SK-N-SH (cell line): ENCODE data around the gene PGF. TPM values are rescaled to one million over a fixed set of nuclear protein-coding genes. Genes with fewer than 3 reads are reported as not detected.

Experiments used
- CTCF ChIA-PET: fragments of 300-600, 350-600 bp; formaldehyde crosslinking; extraction: SDS; loops from one replicate; lab custom pipeline; 2021; lab: Yijun Ruan, JAX
- POLR2A ChIA-PET: fragments of 350-600 bp; sonication (Branson Sonifier 250); formaldehyde crosslinking; extraction: SDS; loops from one replicate; lab custom pipeline; 2020; ENCODE audit warnings: antibody characterized with exemption, inconsistent platforms; lab: Yijun Ruan, JAX
- DNase-seq: peaks from one replicate; pipeline ENCODE4 v3.0.0; 2012
- H2AFZ ChIP-seq: fragments of 200-600 bp; sonication (generic); 2 replicates; pipeline ENCODE4 v1.8.1; 2016; ENCODE audit warnings: antibody characterized with exemption, mild to moderate bottlenecking, low read depth
- H3F3A ChIP-seq: fragments of 200-600 bp; sonication (generic); replicated peaks from 2 replicates; pipeline ENCODE3; 2016; ENCODE audit warnings: antibody characterized with exemption, mild to moderate bottlenecking; ENCODE audit not compliant: insufficient read depth
- H3K27ac ChIP-seq, 2 experiments: fragments of 200-500 bp in 1 of 2; fragments of 200-600 bp in 1 of 2; sonication (Bioruptor generic) in 1 of 2; sonication (generic), shearing (Covaris generic) in 1 of 2; 2 replicates each; pipeline versions ENCODE4 v1.5.1 to v1.6.1; 2014 to 2016; ENCODE audit warnings: low read depth in 2 of 2, inconsistent platforms in 1 of 2, low read length in 1 of 2, mild to moderate bottlenecking in 1 of 2, mixed read lengths in 1 of 2
- H3K27me3 ChIP-seq: fragments of 200-600 bp; sonication (generic), shearing (Covaris generic); 2 replicates; pipeline ENCODE4 v1.6.1; 2016; ENCODE audit warnings: mixed run types; ENCODE audit not compliant: insufficient read depth
- H3K36me3 ChIP-seq, 2 experiments: fragments of 200-500 bp in 1 of 2; fragments of 200-600 bp in 1 of 2; sonication (Bioruptor generic) in 1 of 2; sonication (generic) in 1 of 2; replicated peaks in 1 of 2; 2 replicates each; pipeline versions ENCODE3 to v1.5.1; 2014 to 2016; ENCODE audit warnings: low read length in 1 of 2, mild to moderate bottlenecking in 1 of 2; ENCODE audit not compliant: insufficient read depth in 2 of 2, control insufficient read depth in 1 of 2
- H3K4me1 ChIP-seq, 2 experiments: fragments of 200-500 bp in 1 of 2; fragments of 200-600 bp in 1 of 2; sonication (Bioruptor generic) in 1 of 2; sonication (generic), shearing (Covaris generic) in 1 of 2; 2 replicates each; pipeline versions ENCODE4 v1.5.1 to v1.6.1; 2014 to 2016; ENCODE audit warnings: low read depth in 1 of 2, low read length in 1 of 2, mixed run types in 1 of 2; ENCODE audit not compliant: insufficient read depth in 2 of 2, control insufficient read depth in 1 of 2
- H3K4me2 ChIP-seq: fragments of 200-600 bp; sonication (generic), shearing (Covaris generic); 2 replicates; pipeline ENCODE4 v1.6.1; 2017; ENCODE audit warnings: mixed run types
- H3K4me3 ChIP-seq, 2 experiments: fragments of 200-500 bp in 1 of 2; fragments of 200-600 bp in 1 of 2; sonication (Bioruptor generic) in 1 of 2; sonication (generic), shearing (Covaris generic) in 1 of 2; 2 replicates each; pipeline versions ENCODE4 v1.5.1 to v1.8.1; 2014 to 2016; ENCODE audit warnings: low read depth in 2 of 2, inconsistent platforms in 1 of 2, low read length in 1 of 2, mild to moderate bottlenecking in 1 of 2, mixed read lengths in 1 of 2, moderate library complexity in 1 of 2
- H3K79me2 ChIP-seq: fragments of 200-600 bp; sonication (generic); 2 replicates; pipeline ENCODE4 v1.8.1; 2017; ENCODE audit warnings: mild to moderate bottlenecking; ENCODE audit not compliant: insufficient read depth
- H3K9ac ChIP-seq: fragments of 200-600 bp; sonication (generic); 2 replicates; pipeline ENCODE4 v1.6.1; 2017; ENCODE audit warnings: mixed run types
- H3K9me2 ChIP-seq: fragments of 200-600 bp; sonication (generic); 2 replicates; pipeline ENCODE4 v1.6.1; 2017; ENCODE audit warnings: mixed run types
- H3K9me3 ChIP-seq: fragments of 200-600 bp; sonication (generic); 2 replicates; pipeline ENCODE4 v1.6.1; 2017; ENCODE audit warnings: mixed run types, mild to moderate bottlenecking, moderate library complexity
- H4K20me1 ChIP-seq: fragments of 200-600 bp; sonication (generic); 2 replicates; pipeline ENCODE4 v1.6.1; 2017; ENCODE audit warnings: mild to moderate bottlenecking, mixed run types; ENCODE audit not compliant: insufficient read depth
- CHD2 ChIP-seq: fragments of 150-350 bp; IDR thresholded peaks from 2 replicates; pipeline ENCODE4 v1.6.1; 2018; ENCODE audit warnings: low read length; ENCODE audit not compliant: partially characterized antibody
- ELF1 ChIP-seq: IDR thresholded peaks from 2 replicates; pipeline ENCODE4 v1.4.0; 2012
- EP300 ChIP-seq, 2 experiments: IDR thresholded peaks; 2 replicates each; pipeline versions ENCODE4 v1.4.0 to v1.6.1; 2012; ENCODE audit warnings: borderline replicate concordance in 1 of 2, low read depth in 1 of 2, low read length in 1 of 2
- EZH2phosphoT487 ChIP-seq: fragments of 200-600 bp; sonication (generic); IDR thresholded peaks from 2 replicates; pipeline ENCODE4 v1.6.1; 2017; ENCODE audit warnings: low read depth, mixed run types, mild to moderate bottlenecking, antibody characterized with exemption, moderate library complexity, borderline replicate concordance
- FOSL2 ChIP-seq: IDR thresholded peaks from 2 replicates; pipeline ENCODE4 v1.4.0; 2012; ENCODE audit warnings: low read depth, mild to moderate bottlenecking, moderate library complexity, borderline replicate concordance
- FOXJ3 ChIP-seq: sonication (generic); formaldehyde crosslinking; IDR thresholded peaks from 2 replicates; pipeline ENCODE4 v1.5.1; 2020; ENCODE audit warnings: mild to moderate bottlenecking, missing genetic modification reagents
- NRF1 ChIP-seq: IDR thresholded peaks from 2 replicates; pipeline ENCODE4 v1.6.1; 2012; ENCODE audit warnings: low read depth, mild to moderate bottlenecking, low read length
- POLR2AphosphoS5 ChIP-seq: IDR thresholded peaks from 2 replicates; pipeline ENCODE4 v1.6.1; 2012; ENCODE audit warnings: low read depth, low read length
- RXRA ChIP-seq: IDR thresholded peaks from 2 replicates; pipeline ENCODE4 v1.4.0; 2012; ENCODE audit warnings: low read depth, mild to moderate bottlenecking, borderline replicate concordance
- TAF1 ChIP-seq: IDR thresholded peaks from 2 replicates; pipeline ENCODE4 v1.6.1; 2012; ENCODE audit warnings: low read depth, mild to moderate bottlenecking, low read length, moderate library complexity, borderline replicate concordance
- TCF12 ChIP-seq: IDR thresholded peaks from 2 replicates; pipeline ENCODE4 v1.4.0; 2012
- TEAD4 ChIP-seq: IDR thresholded peaks from 2 replicates; pipeline ENCODE4 v1.4.0; 2012; ENCODE audit warnings: mild to moderate bottlenecking, borderline replicate concordance; ENCODE audit not compliant: insufficient read depth
- YY1 ChIP-seq: IDR thresholded peaks from 2 replicates; pipeline ENCODE4 v1.4.0; 2012; ENCODE audit warnings: low read depth, mild to moderate bottlenecking
- WGBS: methylation state at CpG from one replicate; pipeline ENCODE4 v1.1.6; 2017; ENCODE audit warnings: low lambda C conversion rate; 5-methylcytosine and 5-hydroxymethylcytosine counted together
- polyA plus RNA-seq, 3 experiments: library from polyadenylated mRNA; depleted of rRNA; stranded (reverse); fragments of >200 nt; gene quantifications; 2 replicates each; pipeline ENCODE4 v1.2.3, GENCODE V29; 2012
- TF ChIP-seq, protein P1 (sequence below): fragments of 150-350 bp; IDR thresholded peaks from 2 replicates; pipeline ENCODE4 v1.6.1; 2017; ENCODE audit warnings: antibody characterized with exemption, low read length, low read depth, borderline replicate concordance
- TF ChIP-seq, protein P2 (sequence below): IDR thresholded peaks from 2 replicates; pipeline ENCODE4 v1.4.0; 2012; ENCODE audit warnings: low read depth, borderline replicate concordance
- TF ChIP-seq, protein P3 (sequence below): fragments of 200-600 bp; sonication (generic); IDR thresholded peaks from 2 replicates; pipeline ENCODE4 v1.6.1; 2017; ENCODE audit warnings: antibody characterized with exemption, mild to moderate bottlenecking, moderate library complexity
- TF ChIP-seq, protein P4 (sequence below): IDR thresholded peaks from 2 replicates; pipeline ENCODE4 v1.4.0; 2012; ENCODE audit warnings: low read depth, borderline replicate concordance

The PGF gene
- polyA plus RNA-seq, 1 of the 3 experiments (the other 2 are of a cell fraction), result 4.4 TPM

DNA sequence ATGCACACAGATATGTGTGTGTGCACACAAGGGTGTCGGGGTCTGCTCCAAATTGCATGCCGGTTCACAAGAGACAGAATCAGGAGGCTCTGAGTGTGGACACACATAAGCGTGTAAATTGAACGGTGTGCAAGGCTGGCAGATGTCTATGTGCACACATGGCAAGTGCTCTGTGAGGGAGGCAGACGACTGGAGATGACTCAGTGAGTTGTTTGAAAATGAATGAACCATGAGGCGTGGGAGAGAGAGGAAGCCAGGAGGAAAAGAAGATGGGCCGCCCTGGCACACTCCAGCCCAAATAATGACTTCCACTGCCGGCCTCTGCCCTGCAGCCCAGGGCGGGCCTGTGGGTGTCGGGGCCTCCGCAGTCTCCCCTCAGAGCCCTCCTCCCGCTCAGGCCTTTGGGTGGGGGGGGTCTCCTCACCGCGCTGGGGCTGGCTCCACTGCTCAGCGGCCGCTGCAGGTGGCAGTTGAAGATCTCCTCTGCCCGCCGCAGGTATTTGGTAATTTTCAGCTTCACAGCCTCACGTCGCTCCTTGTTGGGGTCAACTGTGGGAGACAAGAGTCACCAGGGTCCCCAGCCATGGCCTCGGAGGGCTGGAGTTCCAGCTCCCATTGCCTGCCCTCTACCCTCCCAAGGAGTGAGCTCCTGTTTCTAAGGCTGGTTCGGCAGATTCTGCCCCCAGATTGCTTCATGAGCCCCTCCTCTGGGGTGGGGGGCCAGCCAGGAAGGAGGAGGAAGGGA, 35.8 kb downstream of the PGF start:
- POLR2A ChIA-PET, result no interaction called here
- Histone ChIP-seq H3K4me3 (no peak overlapping the region), H3K36me3 (no peaks in the 10 kb centered on the region), H3K79me2 (no peaks in the 10 kb centered on the region), H3K4me2 (no peak overlapping the region)
- TF ChIP-seq ELF1 (no peak), YY1 (no peak), EZH2phosphoT487 (no peak), FOSL2 (no peak), POLR2AphosphoS5 (no peak), CHD2 (no peak), RXRA (no peak), TAF1 (no peak)
- TF ChIP-seq, protein P1, sequence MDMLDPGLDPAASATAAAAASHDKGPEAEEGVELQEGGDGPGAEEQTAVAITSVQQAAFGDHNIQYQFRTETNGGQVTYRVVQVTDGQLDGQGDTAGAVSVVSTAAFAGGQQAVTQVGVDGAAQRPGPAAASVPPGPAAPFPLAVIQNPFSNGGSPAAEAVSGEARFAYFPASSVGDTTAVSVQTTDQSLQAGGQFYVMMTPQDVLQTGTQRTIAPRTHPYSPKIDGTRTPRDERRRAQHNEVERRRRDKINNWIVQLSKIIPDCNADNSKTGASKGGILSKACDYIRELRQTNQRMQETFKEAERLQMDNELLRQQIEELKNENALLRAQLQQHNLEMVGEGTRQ, result no peak
- TF ChIP-seq, protein P2, sequence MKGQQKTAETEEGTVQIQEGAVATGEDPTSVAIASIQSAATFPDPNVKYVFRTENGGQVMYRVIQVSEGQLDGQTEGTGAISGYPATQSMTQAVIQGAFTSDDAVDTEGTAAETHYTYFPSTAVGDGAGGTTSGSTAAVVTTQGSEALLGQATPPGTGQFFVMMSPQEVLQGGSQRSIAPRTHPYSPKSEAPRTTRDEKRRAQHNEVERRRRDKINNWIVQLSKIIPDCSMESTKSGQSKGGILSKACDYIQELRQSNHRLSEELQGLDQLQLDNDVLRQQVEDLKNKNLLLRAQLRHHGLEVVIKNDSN, result no peak
- TF ChIP-seq, protein P3, sequence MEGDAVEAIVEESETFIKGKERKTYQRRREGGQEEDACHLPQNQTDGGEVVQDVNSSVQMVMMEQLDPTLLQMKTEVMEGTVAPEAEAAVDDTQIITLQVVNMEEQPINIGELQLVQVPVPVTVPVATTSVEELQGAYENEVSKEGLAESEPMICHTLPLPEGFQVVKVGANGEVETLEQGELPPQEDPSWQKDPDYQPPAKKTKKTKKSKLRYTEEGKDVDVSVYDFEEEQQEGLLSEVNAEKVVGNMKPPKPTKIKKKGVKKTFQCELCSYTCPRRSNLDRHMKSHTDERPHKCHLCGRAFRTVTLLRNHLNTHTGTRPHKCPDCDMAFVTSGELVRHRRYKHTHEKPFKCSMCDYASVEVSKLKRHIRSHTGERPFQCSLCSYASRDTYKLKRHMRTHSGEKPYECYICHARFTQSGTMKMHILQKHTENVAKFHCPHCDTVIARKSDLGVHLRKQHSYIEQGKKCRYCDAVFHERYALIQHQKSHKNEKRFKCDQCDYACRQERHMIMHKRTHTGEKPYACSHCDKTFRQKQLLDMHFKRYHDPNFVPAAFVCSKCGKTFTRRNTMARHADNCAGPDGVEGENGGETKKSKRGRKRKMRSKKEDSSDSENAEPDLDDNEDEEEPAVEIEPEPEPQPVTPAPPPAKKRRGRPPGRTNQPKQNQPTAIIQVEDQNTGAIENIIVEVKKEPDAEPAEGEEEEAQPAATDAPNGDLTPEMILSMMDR, result no peak
- TF ChIP-seq, all 33 proteins: peak for 0
- Histone ChIP-seq H3K27ac (no peak overlapping the region), H3K4me1 (no peaks in the 10 kb centered on the region; a peak in 1 of 4 replicates), H3F3A (no peaks in the 10 kb centered on the region), H4K20me1 (no peaks in the 10 kb centered on the region), H3K9me3 (no peaks in the 10 kb centered on the region), H3K9me2 (no peaks in the 10 kb centered on the region), H2AFZ (no peak overlapping the region), H3K27me3 (no peaks in the 10 kb centered on the region), H3K9ac (no peak overlapping the region)
- 79% methylated on average over 15 of the region's 22 CpGs for WGBS
- CTCF ChIA-PET, result interaction anchor here (1.1 to 3.3 kb wide), 2 partner anchors 13 to 58 kb away, joined by 4 to 17 read pairs; no protein-coding TSS in a partner anchor
- DNase-seq, result no peak

DNA sequence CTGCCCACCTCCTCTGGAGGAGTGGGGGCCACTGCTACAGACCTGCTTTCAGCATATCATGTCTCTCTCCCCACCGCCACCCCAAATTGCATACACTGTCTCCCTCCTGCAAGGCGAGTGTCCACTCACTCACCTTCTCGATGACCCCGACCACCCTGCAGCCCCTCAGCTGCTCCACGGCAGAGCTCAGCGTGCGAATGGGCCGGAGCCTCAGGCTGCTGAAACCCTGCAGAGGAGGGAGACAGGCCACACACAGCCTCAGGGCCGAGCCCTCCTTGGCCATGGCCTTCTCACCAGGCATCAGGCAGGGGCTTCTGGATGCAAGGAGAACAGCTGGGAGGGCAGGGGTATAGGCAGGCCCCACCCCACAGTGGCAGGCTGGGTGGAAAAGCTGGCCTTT, 37.0 kb downstream of the PGF start:
- no peak overlapping the region for H3K4me2 ChIP-seq
- H2AFZ ChIP-seq, result no peak overlapping the region
- DNase-seq, result no peak
- 97% methylated on average over 9 of the region's 9 CpGs for WGBS
- no peaks in the 10 kb centered on the region for H3K9me3 ChIP-seq
- H3K79me2 ChIP-seq, result no peaks in the 10 kb centered on the region
- ChIA-PET CTCF (interaction anchor here (0.7 to 2.7 kb wide), 5 partner anchors 13 to 172 kb away, joined by 3 to 16 read pairs (median 4); no protein-coding TSS in a partner anchor), POLR2A (no interaction called here)
- no peaks in the 10 kb centered on the region; a peak in 1 of 4 replicates for H3K4me1 ChIP-seq
- H3K27ac ChIP-seq, result no peak overlapping the region
- H3F3A ChIP-seq, result no peaks in the 10 kb centered on the region
- H3K27me3 ChIP-seq, result no peaks in the 10 kb centered on the region
- no peak overlapping the region for H3K9ac ChIP-seq
- H3K4me3 ChIP-seq, result no peak overlapping the region
- H4K20me1 ChIP-seq, result no peaks in the 10 kb centered on the region
- no peaks in the 10 kb centered on the region for H3K36me3 ChIP-seq
- TF ChIP-seq CHD2 (no peak), FOSL2 (no peak), TAF1 (no peak), NRF1 (no peak), TCF12 (no peak), EP300 (IDR thresholded peaks at IDR 0.05; ENCODE audit: borderline replicate concordance in 1 of 2, low read depth in 1 of 2, low read length in 1 of 2) (no peak), EZH2phosphoT487 (no peak), TEAD4 (no peak), YY1 (no peak), FOXJ3 (CRISPR knock-in tag) (no peak), ELF1 (no peak)
- TF ChIP-seq, protein P1, result no peak
- TF ChIP-seq, protein P4, sequence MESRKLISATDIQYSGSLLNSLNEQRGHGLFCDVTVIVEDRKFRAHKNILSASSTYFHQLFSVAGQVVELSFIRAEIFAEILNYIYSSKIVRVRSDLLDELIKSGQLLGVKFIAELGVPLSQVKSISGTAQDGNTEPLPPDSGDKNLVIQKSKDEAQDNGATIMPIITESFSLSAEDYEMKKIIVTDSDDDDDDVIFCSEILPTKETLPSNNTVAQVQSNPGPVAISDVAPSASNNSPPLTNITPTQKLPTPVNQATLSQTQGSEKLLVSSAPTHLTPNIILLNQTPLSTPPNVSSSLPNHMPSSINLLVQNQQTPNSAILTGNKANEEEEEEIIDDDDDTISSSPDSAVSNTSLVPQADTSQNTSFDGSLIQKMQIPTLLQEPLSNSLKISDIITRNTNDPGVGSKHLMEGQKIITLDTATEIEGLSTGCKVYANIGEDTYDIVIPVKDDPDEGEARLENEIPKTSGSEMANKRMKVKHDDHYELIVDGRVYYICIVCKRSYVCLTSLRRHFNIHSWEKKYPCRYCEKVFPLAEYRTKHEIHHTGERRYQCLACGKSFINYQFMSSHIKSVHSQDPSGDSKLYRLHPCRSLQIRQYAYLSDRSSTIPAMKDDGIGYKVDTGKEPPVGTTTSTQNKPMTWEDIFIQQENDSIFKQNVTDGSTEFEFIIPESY, result no peak
- H3K9me2 ChIP-seq, result no peaks in the 10 kb centered on the region
